HUDEP-2 (cell line): ENCODE results near the gene ARHGAP18.

Experiments used
- DNase-seq, 76 experiments: peaks; one replicate each; lab custom pipeline; 2025; ENCODE audit not compliant: unreplicated experiment in 76 of 76; lab: John Stamatoyannopoulos, UW

The ARHGAP18 gene

GRCh38 chr6:129709769-129710449 is at the start of gene ARHGAP18:
TSS of gene ARHGAP18 (minus strand) at chr6:129710177. CDS start at chr6:129710136, 41 bp downstream.
- DNase-seq: peak in 75 of 76 experiments; percentile 69 to 97 (median 93)

- no peak for DNase-seq
These were observed 45.8 kb upstream of the ARHGAP18 start for GRCh38 chr6:129755787-129756186.

GRCh38 chr6:129754750-129755149 is 44.8 kb upstream of the ARHGAP18 start:
- peak in 1 of 76 experiments; percentile 19 for DNase-seq

- DNase-seq: peak in 1 of 76 experiments; percentile 14
These were observed 43.4 kb upstream of the ARHGAP18 start for GRCh38 chr6:129753422-129753821.

- DNase-seq: no peak
These were observed 41.4 kb upstream of the ARHGAP18 start for GRCh38 chr6:129751384-129751783.

- peak in 27 of 76 experiments; percentile 11 to 72 (median 46) for DNase-seq
These were observed 40.4 kb upstream of the ARHGAP18 start for GRCh38 chr6:129750360-129750759.

- DNase-seq: peak in 7 of 76 experiments; percentile 19 to 37 (median 29)
These were observed 39.8 kb upstream of the ARHGAP18 start for GRCh38 chr6:129749749-129750120.

- DNase-seq: no peak
These were observed 39.1 kb upstream of the ARHGAP18 start for GRCh38 chr6:129748901-129749748.

GRCh38 chr6:129748212-129748900 is 38.4 kb upstream of the ARHGAP18 start:
- no peak for DNase-seq

- no peak for DNase-seq
These were observed 37.7 kb upstream of the ARHGAP18 start for GRCh38 chr6:129747588-129748112.

- DNase-seq: no peak
These were observed 34.9 kb upstream of the ARHGAP18 start for GRCh38 chr6:129744880-129745237.

GRCh38 chr6:129744201-129744879 is 34.4 kb upstream of the ARHGAP18 start:
- no peak for DNase-seq

GRCh38 chr6:129740013-129740412 is 30.0 kb upstream of the ARHGAP18 start:
- DNase-seq: no peak

- DNase-seq: no peak
These were observed 26.1 kb upstream of the ARHGAP18 start for GRCh38 chr6:129736105-129736504.

GRCh38 chr6:129733290-129733689 is 23.3 kb upstream of the ARHGAP18 start:
- peak in 10 of 76 experiments; percentile 16 to 31 (median 24) for DNase-seq

- DNase-seq: no peak
These were observed 22.6 kb upstream of the ARHGAP18 start for GRCh38 chr6:129732542-129732941.

GRCh38 chr6:129732034-129732433 is 22.1 kb upstream of the ARHGAP18 start:
- DNase-seq: peak in 61 of 76 experiments; percentile 14 to 86 (median 51)

GRCh38 chr6:129731428-129731827 is 21.5 kb upstream of the ARHGAP18 start:
- peak in 2 of 76 experiments; percentile 49 to 52 for DNase-seq

- DNase-seq: peak in 35 of 76 experiments; percentile 13 to 71 (median 47)
These were observed 20.6 kb upstream of the ARHGAP18 start for GRCh38 chr6:129730477-129731165.

- DNase-seq: no peak
These were observed 16.7 kb upstream of the ARHGAP18 start for GRCh38 chr6:129726650-129727049.
